C4-2B (cell line): ENCODE data around the gene MAP3K6.

Experiments
- H3K27ac ChIP-seq: fragments of 450-650 bp; 2 replicates; pipeline ENCODE4 v1.5.1; 2017
- ZFX ChIP-seq: fragments of 450-650 bp; IDR thresholded peaks from 2 replicates; pipeline ENCODE4 v1.6.1; 2017
- TF ChIP-seq, protein P1 (sequence below): fragments of 450-650 bp; conservative IDR thresholded peaks from 2 replicates; pipeline ENCODE4 v1.5.1; 2017; ENCODE audit warnings: mild to moderate bottlenecking

Gene MAP3K6

DNA sequence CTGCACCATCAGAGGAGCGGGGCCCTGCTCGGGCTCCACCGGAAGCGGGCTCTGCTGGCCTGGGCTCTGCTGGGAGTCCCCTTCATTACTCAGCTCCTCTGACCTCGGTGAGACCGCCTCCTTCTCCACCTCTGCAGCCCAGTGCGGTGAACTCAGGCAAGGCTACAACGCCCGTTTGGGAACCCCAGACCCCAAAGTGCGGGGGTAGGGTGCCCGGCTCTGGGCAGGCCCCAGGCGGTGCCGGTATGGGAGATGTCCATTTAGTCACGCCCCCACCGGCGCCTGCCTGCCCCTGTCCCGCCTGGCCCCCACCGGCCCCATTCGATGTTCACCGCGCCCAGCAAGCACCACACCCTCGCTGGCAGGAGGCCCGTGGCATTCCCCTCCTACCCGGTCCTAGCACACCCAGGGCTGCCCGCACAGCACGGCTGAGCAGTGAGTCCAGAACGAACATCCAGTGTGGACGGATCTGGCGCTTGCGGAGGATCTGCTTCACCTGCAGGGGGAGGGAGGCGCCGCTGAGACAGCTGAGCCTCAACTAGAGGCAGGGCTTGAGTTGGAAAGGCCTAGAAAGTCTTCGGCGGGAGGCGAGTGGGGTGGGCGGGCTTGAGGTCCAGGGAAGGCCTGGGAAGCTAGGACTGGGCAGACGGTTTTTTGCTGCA lies 10.0 kb downstream of the MAP3K6 start:
- TF ChIP-seq, protein P1, sequence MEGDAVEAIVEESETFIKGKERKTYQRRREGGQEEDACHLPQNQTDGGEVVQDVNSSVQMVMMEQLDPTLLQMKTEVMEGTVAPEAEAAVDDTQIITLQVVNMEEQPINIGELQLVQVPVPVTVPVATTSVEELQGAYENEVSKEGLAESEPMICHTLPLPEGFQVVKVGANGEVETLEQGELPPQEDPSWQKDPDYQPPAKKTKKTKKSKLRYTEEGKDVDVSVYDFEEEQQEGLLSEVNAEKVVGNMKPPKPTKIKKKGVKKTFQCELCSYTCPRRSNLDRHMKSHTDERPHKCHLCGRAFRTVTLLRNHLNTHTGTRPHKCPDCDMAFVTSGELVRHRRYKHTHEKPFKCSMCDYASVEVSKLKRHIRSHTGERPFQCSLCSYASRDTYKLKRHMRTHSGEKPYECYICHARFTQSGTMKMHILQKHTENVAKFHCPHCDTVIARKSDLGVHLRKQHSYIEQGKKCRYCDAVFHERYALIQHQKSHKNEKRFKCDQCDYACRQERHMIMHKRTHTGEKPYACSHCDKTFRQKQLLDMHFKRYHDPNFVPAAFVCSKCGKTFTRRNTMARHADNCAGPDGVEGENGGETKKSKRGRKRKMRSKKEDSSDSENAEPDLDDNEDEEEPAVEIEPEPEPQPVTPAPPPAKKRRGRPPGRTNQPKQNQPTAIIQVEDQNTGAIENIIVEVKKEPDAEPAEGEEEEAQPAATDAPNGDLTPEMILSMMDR: no peak
- no peak for TF ChIP-seq ZFX
- H3K27ac ChIP-seq: no peak overlapping the region

GRCh38 chr1:27356277-27356618 lies 10.5 kb downstream of the MAP3K6 start:
- no peak overlapping the region for H3K27ac ChIP-seq
- TF ChIP-seq, protein P1: no peak
- no peak for TF ChIP-seq ZFX

DNA sequence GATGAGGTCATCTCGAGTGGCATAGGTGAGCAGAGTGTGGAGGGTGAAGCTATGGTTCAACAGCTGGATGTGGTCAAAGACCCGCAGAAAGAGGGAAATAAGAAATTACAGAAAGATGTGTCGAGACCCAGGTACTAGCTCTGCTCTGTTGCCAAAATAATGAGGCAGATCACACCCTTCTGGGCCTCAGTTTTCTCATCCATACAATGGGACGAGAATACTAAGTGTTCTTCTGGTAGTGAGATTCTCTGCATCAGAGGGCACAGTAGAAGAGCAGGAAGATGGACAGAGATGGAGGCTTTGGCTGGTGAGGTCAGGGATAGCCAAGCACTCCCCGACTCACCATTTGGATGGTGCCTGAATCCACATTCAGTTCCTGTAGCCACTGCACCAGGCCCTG lies 11.1 kb downstream of the MAP3K6 start:
- TF ChIP-seq, protein P1: no peak
- no peak for TF ChIP-seq ZFX
- H3K27ac ChIP-seq: no peak overlapping the region

DNA sequence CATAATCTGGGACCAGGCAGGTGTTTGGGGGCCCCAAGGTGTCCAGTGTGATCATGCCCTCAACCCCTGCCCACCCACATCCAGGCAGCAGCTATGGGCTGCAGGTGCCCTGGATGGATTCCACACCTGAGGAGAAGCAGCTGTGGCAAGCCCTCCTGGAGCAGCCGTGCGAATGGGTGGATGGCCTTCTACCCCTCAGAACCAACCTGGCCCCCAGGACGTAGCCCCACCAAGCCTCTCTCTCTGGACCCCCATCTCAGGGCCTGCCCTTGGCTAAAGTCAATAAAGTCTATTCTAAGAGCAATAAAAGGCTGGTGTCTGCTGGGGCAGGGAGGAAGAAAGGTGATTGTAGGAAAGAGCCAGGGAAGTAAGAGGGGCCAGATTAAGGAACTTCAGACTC lies 13.1 kb downstream of the MAP3K6 start:
- TF ChIP-seq, protein P1: no peak
- no peak for TF ChIP-seq ZFX
- no peak overlapping the region for H3K27ac ChIP-seq

DNA sequence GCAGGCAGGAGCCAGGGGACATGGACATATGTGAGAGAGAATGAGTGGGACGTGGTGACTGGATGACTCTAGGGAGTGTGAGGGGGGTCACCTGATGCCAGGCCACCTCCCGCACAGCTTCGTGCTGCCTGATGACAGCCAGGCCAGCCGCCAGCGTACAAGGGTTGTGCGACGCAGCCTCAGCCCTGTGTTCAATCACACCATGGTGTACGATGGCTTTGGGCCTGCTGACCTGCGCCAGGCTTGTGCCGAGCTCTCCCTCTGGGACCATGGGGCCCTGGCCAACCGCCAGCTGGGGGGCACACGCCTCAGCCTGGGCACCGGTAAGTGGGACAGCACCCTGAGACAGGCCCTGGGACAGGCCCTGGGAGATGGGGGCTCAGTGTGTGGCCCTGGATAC lies 13.6 kb downstream of the MAP3K6 start:
- TF ChIP-seq ZFX: no peak
- TF ChIP-seq, protein P1: no peak
- H3K27ac ChIP-seq: no peak overlapping the region

DNA sequence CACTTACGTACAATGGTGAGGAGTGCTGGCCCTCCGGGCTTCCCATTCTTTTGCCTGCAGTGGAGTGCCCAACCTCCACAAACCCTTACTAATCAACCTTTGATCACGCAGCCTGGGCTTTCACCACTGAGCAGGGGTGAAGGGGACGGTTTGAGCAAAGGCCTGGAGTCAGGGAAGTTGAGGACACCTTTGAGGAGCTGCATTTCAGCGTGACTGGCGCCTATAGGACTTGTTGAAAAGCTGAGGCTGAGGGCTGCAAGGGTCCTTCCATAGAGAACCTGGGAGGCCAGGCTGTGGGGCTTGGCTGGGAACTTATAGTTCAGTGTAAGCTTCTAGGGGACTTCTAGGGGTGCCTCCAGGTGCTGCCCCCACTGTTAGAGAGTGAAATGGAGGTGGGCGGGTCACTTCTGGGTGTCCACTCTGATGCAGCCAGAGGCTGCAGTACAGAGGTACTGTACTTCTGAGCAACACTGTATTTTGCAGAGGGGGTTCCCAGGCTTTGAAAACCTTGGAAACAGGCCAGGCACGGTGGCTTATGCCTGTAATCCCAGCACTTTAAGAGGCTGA lies 15.1 kb downstream of the MAP3K6 start:
- no peak overlapping the region for H3K27ac ChIP-seq
- TF ChIP-seq, protein P1: no peak
- no peak for TF ChIP-seq ZFX

- TF ChIP-seq, protein P1: no peak
- TF ChIP-seq ZFX: no peak
- peak overlapping the region; percentile 95 for H3K27ac ChIP-seq
These were observed 15.9 kb downstream of the MAP3K6 start for GRCh38 chr1:27350663-27351540.
